Heart left ventricle (tissue), 16 donors: ENCODE data around the gene LRMDA. TPM values are rescaled to one million over a fixed set of nuclear protein-coding genes. Genes with fewer than 3 reads are reported as not detected.

Experiments used
- ATAC-seq, 4 donors: fragments of 200-7000 bp; cut with Tn5 transposase; one replicate each; pipeline ENCODE4 v1.9.1; 2020 to 2022; ENCODE audit warnings: moderate library complexity in 4 of 4, mild to moderate bottlenecking in 3 of 4, moderate number of reproducible peaks in 1 of 4
- DNase-seq, 5 donors: peaks; one replicate each; pipeline ENCODE4 v3.0.0-alpha.2; 2020
- H3K27ac ChIP-seq, 12 donors: fragments of 200-600 bp; sonication (generic) in 4 of 12; one replicate each; pipeline versions ENCODE4 v1.5.0 to v1.8.0; 2016 to 2022; ENCODE audit warnings: mild to moderate bottlenecking in 2 of 12
- H3K27me3 ChIP-seq, 9 donors: fragments of 200-600 bp; sonication (generic) in 2 of 9; one replicate each; pipeline versions ENCODE4 v1.5.1 to v1.8.0; 2016 to 2022; ENCODE audit warnings: mild to moderate bottlenecking in 3 of 9
- H3K36me3 ChIP-seq, 9 donors: fragments of 200-600 bp; sonication (generic) in 2 of 9; one replicate each; pipeline versions ENCODE4 v1.5.0 to v1.8.0; 2018 to 2022; ENCODE audit warnings: mild to moderate bottlenecking in 2 of 9
- H3K4me1 ChIP-seq, 12 donors: fragments of 200-600 bp; sonication (generic) in 4 of 12; one replicate each; pipeline versions ENCODE4 v1.5.0 to v1.8.0; 2016 to 2022; ENCODE audit warnings: mild to moderate bottlenecking in 3 of 12
- H3K4me3 ChIP-seq, 12 donors: fragments of 200-600 bp; sonication (generic) in 4 of 12; one replicate each; pipeline versions ENCODE4 v1.5.0 to v1.8.0; 2017 to 2022; ENCODE audit warnings: mild to moderate bottlenecking in 9 of 12, moderate library complexity in 4 of 12
- H3K9me3 ChIP-seq, 12 donors: fragments of 200-600 bp; sonication (generic) in 4 of 12; one replicate each; pipeline versions ENCODE4 v1.5.0 to v1.8.0; 2016 to 2022; ENCODE audit warnings: mild to moderate bottlenecking in 1 of 12
- POLR2A ChIP-seq, 2 donors: fragments of 450-650 bp; IDR thresholded peaks; one replicate each; pipeline ENCODE4 v1.6.1; 2017; ENCODE audit warnings: antibody characterized with exemption in 2 of 2, mild to moderate bottlenecking in 2 of 2, moderate library complexity in 2 of 2
- WGBS, 4 donors: extraction: QIAGEN DNeasy Blood & Tissue Kit in 2 of 4; methylation state at CpG; one replicate each; pipeline versions ENCODE4 v1.1.5 to v1.1.7; 2013 to 2018; 5-methylcytosine and 5-hydroxymethylcytosine counted together
- intact Hi-C, 10 donors: fragments of 100-400 bp; cut with DNase I; formaldehyde crosslinking; loops; one replicate each; pipeline versions ENCODE4 v1.11.1 to v1.14.2; 2022
- polyA plus RNA-seq, 2 donors: library from polyadenylated mRNA; stranded (reverse); fragments of 200-250 nt; gene quantifications; one replicate each; pipeline ENCODE4 v1.2.3, GENCODE V29; 2013
- total RNA-seq, 9 donors: library from RNA; depleted of rRNA in 2 of 9; stranded (reverse); fragments of >200 nt in 2 of 9; fragmentation: NEBNext Ultra II Directional in 3 of 9; extraction: Animal tissue kit (Norgen Biotek cat#: 25700) in 3 of 9; gene quantifications; one replicate each; pipeline versions ENCODE4 v1.1.0 to v1.2.4, GENCODE V29; 2016 to 2023
- TF ChIP-seq, protein P1 (sequence below), 12 donors: fragments of 200-600 bp; sonication (generic) in 4 of 12; IDR thresholded peaks; one replicate each; pipeline versions ENCODE4 v1.5.0 to v1.8.0; 2018 to 2022; ENCODE audit warnings: antibody characterized with exemption in 12 of 12, mild to moderate bottlenecking in 5 of 12
- donor health status: ischemic (EF 13 %, LVEDD 7.1; RV severe dilation, severe dysfunction).
- donor health status: healthy with polysubstance abuse.
- donor health status: DM: no; HTN: yes; CAD: no.
- donor health status: DM: no; HTN: no; CAD: no.
- donor health status: ischemic (EF 25% LVEDD 6.9; RV normal size, moderate dysfunction).
- donor health status: ischemic (EF 25% LVEDD 5.7; RV mildly dilated, moderate dysfunction).
- donor health status: healthy.
- donor health status: DM: yes; HTN: yes; CAD: no.
- donor health status: ischemic (EF 35%, LVEDD 5.7; RV mildly dilated, moderate dysfunction).
- donor health status: nonischemic (EF 11% LVEDD 7.7; RV severe dilation, severe dysfunction).
- donor health status: DM: yes; HTN: yes; CAD: no.
- donor health status: PGD.
- donor health status: ischemic (EF 29% LVEDD 5.4; RV normal size, mild dysfunction).
- donor health status: nonischemic (EF 23%, LVEDD 6.1; RV moderate dilation, normal function).

The LRMDA gene
- total and polyA plus RNA-seq, 11 donors: 2.4 to 34.4 (median 14.9) TPM

DNA sequence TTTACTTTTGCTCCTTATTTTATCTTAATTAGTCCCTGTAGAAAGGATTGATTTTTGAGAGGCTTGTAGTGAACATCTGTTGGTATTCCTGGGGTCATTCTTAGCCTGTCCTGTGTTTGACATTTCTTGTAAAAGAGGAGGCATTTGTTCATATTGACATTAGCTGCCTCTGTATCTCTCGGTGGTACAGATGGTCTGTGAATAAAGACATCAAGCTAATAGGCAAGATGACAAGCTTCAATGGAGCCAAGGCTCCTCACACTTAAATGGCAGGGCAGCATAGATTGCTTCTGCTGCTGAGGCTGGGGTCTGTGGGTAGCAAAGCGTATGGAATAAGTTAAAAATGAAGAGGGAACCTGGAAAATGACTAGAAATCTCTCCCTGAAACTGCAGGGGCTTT lies 687.6 kb downstream of the LRMDA start:
- H3K27me3 ChIP-seq: no peaks in the 10 kb centered on the region
- H3K4me3 ChIP-seq: no peak overlapping the region
- H3K9me3 ChIP-seq: no peaks in the 10 kb centered on the region
- intact Hi-C loops: no loop called here
- WGBS, 4 donors: 89 to 98% (median 97%) methylated on average over 2 of the region's 2 CpGs
- peaks cover 0 to 4% (median 0%) of the 10 kb centered on the region in 12 donors for H3K4me1 ChIP-seq
- H3K27ac ChIP-seq: no peak overlapping the region
- DNase-seq (no peak), ATAC-seq (no peak)
- H3K36me3 ChIP-seq: no peaks in the 10 kb centered on the region
- TF ChIP-seq, protein P1, sequence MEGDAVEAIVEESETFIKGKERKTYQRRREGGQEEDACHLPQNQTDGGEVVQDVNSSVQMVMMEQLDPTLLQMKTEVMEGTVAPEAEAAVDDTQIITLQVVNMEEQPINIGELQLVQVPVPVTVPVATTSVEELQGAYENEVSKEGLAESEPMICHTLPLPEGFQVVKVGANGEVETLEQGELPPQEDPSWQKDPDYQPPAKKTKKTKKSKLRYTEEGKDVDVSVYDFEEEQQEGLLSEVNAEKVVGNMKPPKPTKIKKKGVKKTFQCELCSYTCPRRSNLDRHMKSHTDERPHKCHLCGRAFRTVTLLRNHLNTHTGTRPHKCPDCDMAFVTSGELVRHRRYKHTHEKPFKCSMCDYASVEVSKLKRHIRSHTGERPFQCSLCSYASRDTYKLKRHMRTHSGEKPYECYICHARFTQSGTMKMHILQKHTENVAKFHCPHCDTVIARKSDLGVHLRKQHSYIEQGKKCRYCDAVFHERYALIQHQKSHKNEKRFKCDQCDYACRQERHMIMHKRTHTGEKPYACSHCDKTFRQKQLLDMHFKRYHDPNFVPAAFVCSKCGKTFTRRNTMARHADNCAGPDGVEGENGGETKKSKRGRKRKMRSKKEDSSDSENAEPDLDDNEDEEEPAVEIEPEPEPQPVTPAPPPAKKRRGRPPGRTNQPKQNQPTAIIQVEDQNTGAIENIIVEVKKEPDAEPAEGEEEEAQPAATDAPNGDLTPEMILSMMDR (IDR thresholded peaks at IDR 0.05): no peak
- no peak for TF ChIP-seq POLR2A (IDR thresholded peaks at IDR 0.05)

DNA sequence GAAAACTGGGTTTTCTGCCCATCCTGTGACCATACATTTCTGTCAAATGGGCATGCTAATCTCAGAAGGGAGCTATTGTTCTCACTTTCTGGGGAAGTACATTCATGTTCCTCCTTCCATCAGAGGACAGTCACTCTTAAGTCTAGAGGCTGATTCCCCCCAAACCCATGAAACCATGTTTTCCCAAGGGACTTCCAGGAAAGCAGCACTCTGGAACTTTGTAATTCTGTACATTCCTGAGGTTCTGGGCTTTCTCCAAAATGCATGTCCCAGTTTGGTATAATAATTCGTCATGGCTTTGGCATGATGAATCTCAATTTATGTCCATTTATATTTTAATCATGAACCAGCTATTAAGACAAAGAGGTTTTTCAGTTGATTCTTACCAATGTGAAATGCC lies 688.1 kb downstream of the LRMDA start:
- H3K4me3 ChIP-seq: no peak overlapping the region
- 70 to 90% (median 75%) methylated on average over 1 of the region's 1 CpG for WGBS, 4 donors
- intact Hi-C loops: no loop called here
- no peak for ATAC-seq
- no peak overlapping the region for H3K27ac ChIP-seq
- H3K4me1 ChIP-seq: peaks cover 0 to 7% (median 0%) of the 10 kb centered on the region in 12 donors
- H3K27me3 ChIP-seq: no peaks in the 10 kb centered on the region
- H3K9me3 ChIP-seq: no peaks in the 10 kb centered on the region
- H3K36me3 ChIP-seq: no peaks in the 10 kb centered on the region
- DNase-seq: no peak
- TF ChIP-seq POLR2A (IDR thresholded peaks at IDR 0.05): no peak
- TF ChIP-seq, protein P1 (IDR thresholded peaks at IDR 0.05): no peak

DNA sequence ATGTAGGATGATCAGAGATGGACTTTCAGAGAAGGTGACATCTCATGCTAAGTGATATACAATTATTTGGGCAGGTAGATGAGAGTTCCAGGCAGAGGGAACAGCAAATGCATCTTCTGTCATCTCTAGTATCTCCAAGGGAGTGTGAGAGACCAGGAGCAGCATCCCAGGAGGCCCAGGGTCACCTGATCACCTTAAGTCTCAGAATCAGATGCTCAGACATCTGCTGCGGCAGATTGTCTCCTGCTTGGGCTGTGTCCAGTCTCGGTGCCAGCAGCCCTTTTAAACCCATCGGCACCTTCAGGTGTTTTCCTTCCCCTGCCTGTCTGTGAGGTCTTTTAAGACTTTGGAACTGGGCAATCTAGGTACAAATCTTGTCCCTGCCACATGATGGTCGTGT lies 690.6 kb downstream of the LRMDA start:
- TF ChIP-seq, protein P1 (IDR thresholded peaks at IDR 0.05): no peak
- no peak for TF ChIP-seq POLR2A (IDR thresholded peaks at IDR 0.05)
- H3K4me1 ChIP-seq: peaks cover 0 to 7% (median 0%) of the 10 kb centered on the region in 12 donors
- 87 to 95% (median 92%) methylated on average over 4 of the region's 4 CpGs for WGBS, 4 donors
- H3K27me3 ChIP-seq: no peaks in the 10 kb centered on the region
- H3K27ac ChIP-seq: no peak overlapping the region
- H3K36me3 ChIP-seq: no peaks in the 10 kb centered on the region
- no peak overlapping the region for H3K4me3 ChIP-seq
- no peaks in the 10 kb centered on the region for H3K9me3 ChIP-seq
- ATAC-seq (no peak), DNase-seq (no peak)
- intact Hi-C loops: no loop called here

DNA sequence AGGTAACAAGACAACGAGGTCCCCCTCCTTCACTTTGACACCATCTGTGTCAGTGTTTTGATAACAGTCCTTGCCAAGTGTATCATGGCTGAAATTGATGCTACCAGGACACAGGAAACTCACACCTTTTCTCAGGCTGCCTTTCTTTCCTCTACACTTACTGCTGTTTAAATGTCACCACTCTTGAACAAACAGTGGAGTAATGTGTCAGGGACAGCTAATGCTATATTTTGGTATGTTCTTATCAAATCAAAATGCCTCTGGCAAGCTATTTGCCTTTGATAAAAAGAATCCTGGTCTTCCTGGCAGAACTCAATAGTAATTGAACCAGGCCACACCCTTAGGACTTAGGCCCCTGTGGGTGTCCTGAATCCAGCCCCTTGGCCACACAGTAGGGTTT lies 692.9 kb downstream of the LRMDA start:
- Histone ChIP-seq H3K9me3 (no peaks in the 10 kb centered on the region), H3K27me3 (no peaks in the 10 kb centered on the region), H3K36me3 (no peaks in the 10 kb centered on the region), H3K4me1 (peaks cover 0 to 12% (median 0%) of the 10 kb centered on the region in 12 donors), H3K4me3 (no peak overlapping the region), H3K27ac (no peak overlapping the region)
- ATAC-seq: peak in 1 of 4 donors; percentile 39
- no peak for DNase-seq
- intact Hi-C loops: no loop called here
- WGBS, 4 donors: 16 to 42% (median 35%) methylated on average over 1 of the region's 1 CpG
- TF ChIP-seq POLR2A (IDR thresholded peaks at IDR 0.05): no peak
- TF ChIP-seq, protein P1 (IDR thresholded peaks at IDR 0.05): no peak
